ENCODE results near the gene ITK.

The ITK gene

DNA sequence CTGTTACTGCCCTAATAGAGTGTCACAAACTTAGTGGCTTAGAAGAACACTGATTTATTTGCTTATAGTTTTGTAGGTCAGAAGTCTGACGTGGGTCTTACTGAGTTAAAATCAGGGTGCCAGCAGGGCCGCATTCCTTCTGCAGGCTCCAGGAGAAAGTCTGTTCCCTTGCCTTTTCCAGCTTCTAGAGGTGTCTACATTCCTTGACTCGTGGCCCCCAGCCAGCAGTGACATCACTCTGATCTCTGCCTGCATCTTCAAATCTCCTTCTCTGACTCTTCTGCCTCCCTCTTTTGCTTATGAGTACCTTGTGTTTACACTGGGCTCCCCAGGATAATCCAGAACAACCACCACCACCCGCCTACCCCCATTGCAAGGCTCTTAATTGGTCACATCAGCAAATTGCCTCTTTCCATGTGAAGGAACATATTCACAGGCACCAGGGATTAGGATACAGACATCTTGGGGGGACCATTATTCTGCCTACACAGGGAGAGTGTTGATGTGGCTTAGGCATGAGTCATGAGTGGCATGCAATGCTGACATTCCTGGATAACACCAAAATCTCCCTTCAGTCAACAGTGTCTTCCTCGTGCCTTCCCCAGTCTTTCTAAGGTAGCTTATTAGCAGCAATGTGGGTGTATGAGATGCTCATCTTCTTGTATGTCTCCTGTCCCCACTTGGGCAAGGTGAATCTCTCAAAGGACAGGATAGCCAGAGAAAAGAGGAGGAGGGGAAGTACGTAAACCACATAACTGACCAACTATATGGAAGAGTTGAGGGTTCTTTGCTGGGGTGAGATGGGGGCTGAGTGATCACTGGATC, 109.7 kb downstream of the ITK start:
- no peaks in the 10 kb centered on the region for H3K9me3 ChIP-seq (ENCODE audit: control insufficient read depth, low read depth, low read length)
- no peaks in the 10 kb centered on the region for H3K27me3 ChIP-seq (ENCODE audit: control insufficient read depth, insufficient read depth, low read length)
- H3K36me3 ChIP-seq (ENCODE audit: control insufficient read depth, low read depth, low read length), result peaks cover 26% of the 10 kb centered on the region
- H3K9ac ChIP-seq (ENCODE audit: low read length), result no peak overlapping the region
- H3K4me1 ChIP-seq (ENCODE audit: control insufficient read depth, low read depth, low read length), result no peaks in the 10 kb centered on the region
- H3K4me3 ChIP-seq (ENCODE audit: low read length), result no peak overlapping the region
- H3K27ac ChIP-seq (ENCODE audit: low read length), result no peak overlapping the region

DNA sequence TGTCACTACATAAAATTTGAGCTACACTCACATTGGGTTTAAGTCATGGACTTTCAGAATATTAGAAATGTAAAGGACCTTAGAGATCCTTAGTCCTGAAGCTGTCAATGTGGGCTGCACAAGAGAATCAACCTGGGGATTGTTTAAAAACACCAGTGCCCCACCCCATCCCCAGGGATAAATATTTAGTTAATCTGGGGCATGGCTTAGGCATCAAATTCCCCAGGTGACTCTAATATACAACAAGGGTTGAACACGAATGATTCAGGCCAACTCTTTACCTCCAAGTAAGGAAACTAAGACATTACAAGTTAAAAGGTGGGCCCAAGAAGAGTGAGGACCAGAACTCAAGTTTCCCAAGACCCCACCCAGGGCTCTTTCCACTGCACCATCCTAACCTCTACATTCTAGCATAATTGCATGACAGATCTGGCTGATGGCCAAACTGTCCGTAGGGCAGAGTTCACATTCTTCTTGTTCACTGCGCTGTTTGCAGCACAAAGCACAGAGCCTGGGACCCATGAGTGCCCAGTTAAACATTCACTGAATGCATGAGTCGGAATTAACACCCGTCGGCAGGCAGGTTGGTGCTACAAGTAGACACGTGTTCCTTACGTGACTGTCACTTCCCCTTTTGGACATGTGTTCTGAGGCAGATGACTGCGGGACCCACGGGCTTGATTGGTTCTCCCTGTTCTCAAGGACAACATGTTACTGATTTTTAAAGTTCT, 110.5 kb downstream of the ITK start:
- no peaks in the 10 kb centered on the region for H3K4me1 ChIP-seq (ENCODE audit: control insufficient read depth, low read depth, low read length)
- no peaks in the 10 kb centered on the region for H3K9me3 ChIP-seq (ENCODE audit: control insufficient read depth, low read depth, low read length)
- H3K36me3 ChIP-seq (ENCODE audit: control insufficient read depth, low read depth, low read length), result peaks cover 30% of the 10 kb centered on the region
- no peak overlapping the region for H3K4me3 ChIP-seq (ENCODE audit: low read length)
- no peaks in the 10 kb centered on the region for H3K27me3 ChIP-seq (ENCODE audit: control insufficient read depth, insufficient read depth, low read length)
- no peak overlapping the region for H3K9ac ChIP-seq (ENCODE audit: low read length)
- H3K27ac ChIP-seq (ENCODE audit: low read length), result no peak overlapping the region

DNA sequence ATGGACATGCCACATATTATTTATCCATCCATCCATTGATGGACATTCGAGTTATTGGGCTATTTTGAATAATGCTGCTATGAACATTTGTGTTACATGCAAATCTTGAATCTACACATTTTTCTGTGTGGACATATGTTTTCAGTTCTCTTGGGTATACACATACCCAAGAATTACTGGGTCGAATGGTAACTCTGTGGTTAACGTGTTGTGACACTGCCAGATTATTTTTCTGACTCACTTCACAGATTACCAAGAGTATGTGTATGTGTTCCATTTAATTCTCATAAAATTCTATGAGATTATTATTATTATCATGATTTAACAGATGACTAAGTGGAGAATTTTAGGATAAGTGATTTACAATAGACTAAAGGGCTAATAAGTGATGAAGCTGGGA, 112.0 kb downstream of the ITK start:
- H3K9me3 ChIP-seq (ENCODE audit: control insufficient read depth, low read depth, low read length), result no peaks in the 10 kb centered on the region
- no peaks in the 10 kb centered on the region for H3K27me3 ChIP-seq (ENCODE audit: control insufficient read depth, insufficient read depth, low read length)
- no peak overlapping the region for H3K27ac ChIP-seq (ENCODE audit: low read length)
- no peak overlapping the region for H3K4me3 ChIP-seq (ENCODE audit: low read length)
- H3K4me1 ChIP-seq (ENCODE audit: control insufficient read depth, low read depth, low read length), result no peaks in the 10 kb centered on the region
- peaks cover 21% of the 10 kb centered on the region for H3K36me3 ChIP-seq (ENCODE audit: control insufficient read depth, low read depth, low read length)
- H3K9ac ChIP-seq (ENCODE audit: low read length), result no peak overlapping the region

DNA sequence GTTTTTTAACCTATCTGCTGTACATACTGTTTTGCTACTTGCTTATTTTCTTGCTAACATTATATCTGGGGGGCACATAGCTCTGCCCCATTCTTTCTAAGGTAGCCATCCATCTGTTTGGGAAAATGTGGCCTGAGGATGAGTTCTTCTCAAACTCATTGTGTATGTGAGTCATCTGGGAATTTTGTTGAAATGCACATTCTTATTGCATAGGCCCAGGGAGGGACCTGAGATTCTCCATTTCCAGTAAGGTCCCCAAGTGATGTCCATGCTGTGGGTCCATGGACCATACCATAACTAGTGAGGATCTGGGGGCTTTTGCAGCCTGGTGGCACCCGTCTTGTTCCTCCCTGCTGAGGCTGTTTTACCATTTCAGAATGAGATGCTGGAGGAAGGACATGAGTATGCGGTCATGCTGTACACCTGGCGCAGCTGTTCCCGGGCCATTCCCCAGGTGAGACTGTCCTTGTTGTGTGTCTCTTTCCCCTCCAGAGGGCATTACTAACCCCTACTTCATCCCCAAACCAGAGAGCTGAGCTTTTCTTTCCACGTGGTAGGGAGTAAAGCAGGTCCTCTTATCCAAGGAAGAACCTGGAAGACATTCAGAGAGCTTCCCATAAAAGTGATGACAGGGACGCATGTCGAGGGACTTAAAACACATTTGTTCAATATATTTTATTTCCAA, 113.9 kb downstream of the ITK start:
- no peaks in the 10 kb centered on the region for H3K4me1 ChIP-seq (ENCODE audit: control insufficient read depth, low read depth, low read length)
- H3K27me3 ChIP-seq (ENCODE audit: control insufficient read depth, insufficient read depth, low read length), result no peaks in the 10 kb centered on the region
- no peak overlapping the region for H3K27ac ChIP-seq (ENCODE audit: low read length)
- no peak overlapping the region for H3K4me3 ChIP-seq (ENCODE audit: low read length)
- peaks cover 8% of the 10 kb centered on the region for H3K36me3 ChIP-seq (ENCODE audit: control insufficient read depth, low read depth, low read length)
- H3K9me3 ChIP-seq (ENCODE audit: control insufficient read depth, low read depth, low read length), result no peaks in the 10 kb centered on the region
- no peak overlapping the region for H3K9ac ChIP-seq (ENCODE audit: low read length)

DNA sequence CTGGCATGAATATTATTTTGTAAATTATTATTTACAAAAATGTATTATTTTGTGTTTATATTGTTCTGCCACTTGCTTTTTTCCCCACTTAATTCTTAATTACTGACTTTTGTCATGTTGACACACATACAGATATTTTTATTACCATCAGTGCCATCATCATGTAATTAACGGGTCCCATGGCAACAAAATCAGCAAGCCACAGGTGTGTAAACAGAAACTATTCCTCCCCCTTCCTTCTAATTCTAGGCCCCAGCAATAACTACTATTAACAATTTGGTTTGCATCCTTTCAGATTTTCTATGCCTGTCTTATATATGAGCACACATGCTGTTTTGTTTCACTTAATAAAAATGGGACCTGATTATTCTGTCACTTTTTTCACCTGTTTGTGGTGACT, 114.6 kb downstream of the ITK start:
- Histone ChIP-seq H3K27me3 (ENCODE audit: control insufficient read depth, insufficient read depth, low read length) (no peaks in the 10 kb centered on the region), H3K4me1 (ENCODE audit: control insufficient read depth, low read depth, low read length) (no peaks in the 10 kb centered on the region), H3K9ac (ENCODE audit: low read length) (no peak overlapping the region), H3K4me3 (ENCODE audit: low read length) (no peak overlapping the region), H3K36me3 (ENCODE audit: control insufficient read depth, low read depth, low read length) (peaks cover 8% of the 10 kb centered on the region), H3K9me3 (ENCODE audit: control insufficient read depth, low read depth, low read length) (no peaks in the 10 kb centered on the region), H3K27ac (ENCODE audit: low read length) (no peak overlapping the region)

DNA sequence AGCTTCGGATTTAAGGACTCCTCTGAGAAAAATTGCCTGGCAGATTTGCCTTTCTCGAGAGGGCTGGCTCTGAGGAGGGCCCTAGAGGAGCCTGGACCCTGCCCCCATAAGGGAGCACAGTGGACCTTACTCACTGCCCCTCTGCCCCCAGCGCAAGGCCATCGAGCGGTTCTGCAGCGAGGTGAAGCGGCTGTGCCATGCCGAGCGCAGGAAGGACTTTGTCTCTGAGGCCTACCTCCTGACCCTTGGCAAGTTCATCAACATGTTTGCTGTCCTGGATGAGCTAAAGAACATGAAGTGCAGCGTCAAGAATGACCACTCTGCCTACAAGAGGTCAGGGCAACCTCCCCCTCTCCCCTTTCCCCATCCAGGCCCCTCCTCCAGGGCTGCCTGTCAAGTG, 119.9 kb downstream of the ITK start:
- no peaks in the 10 kb centered on the region for H3K4me1 ChIP-seq (ENCODE audit: control insufficient read depth, low read depth, low read length)
- H3K9ac ChIP-seq (ENCODE audit: low read length), result no peak overlapping the region
- peaks cover 9% of the 10 kb centered on the region for H3K36me3 ChIP-seq (ENCODE audit: control insufficient read depth, low read depth, low read length)
- H3K27ac ChIP-seq (ENCODE audit: low read length), result no peak overlapping the region
- H3K4me3 ChIP-seq (ENCODE audit: low read length), result no peak overlapping the region
- no peaks in the 10 kb centered on the region for H3K27me3 ChIP-seq (ENCODE audit: control insufficient read depth, insufficient read depth, low read length)
- H3K9me3 ChIP-seq (ENCODE audit: control insufficient read depth, low read depth, low read length), result no peaks in the 10 kb centered on the region

DNA sequence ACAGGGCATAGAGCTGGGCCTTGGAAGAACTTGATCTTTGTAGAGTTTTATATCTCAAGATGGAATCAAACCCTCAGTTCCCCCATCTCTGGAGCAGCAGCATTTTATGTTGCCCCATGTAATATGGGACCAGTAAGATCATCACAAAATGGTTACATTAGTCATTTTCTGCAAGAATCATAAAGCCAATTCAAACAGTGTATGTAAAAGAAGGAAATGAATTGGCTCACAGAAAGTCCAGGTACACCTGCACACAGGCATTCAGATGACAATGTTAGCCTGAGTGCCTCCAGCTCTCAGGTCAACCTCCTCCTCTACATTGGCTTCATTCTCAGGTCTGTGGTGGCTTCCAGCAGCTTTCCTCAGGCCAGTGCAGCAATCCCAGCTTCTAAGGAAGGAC, 120.4 kb downstream of the ITK start:
- Histone ChIP-seq H3K27me3 (ENCODE audit: control insufficient read depth, insufficient read depth, low read length) (no peaks in the 10 kb centered on the region), H3K36me3 (ENCODE audit: control insufficient read depth, low read depth, low read length) (peaks cover 6% of the 10 kb centered on the region)

DNA sequence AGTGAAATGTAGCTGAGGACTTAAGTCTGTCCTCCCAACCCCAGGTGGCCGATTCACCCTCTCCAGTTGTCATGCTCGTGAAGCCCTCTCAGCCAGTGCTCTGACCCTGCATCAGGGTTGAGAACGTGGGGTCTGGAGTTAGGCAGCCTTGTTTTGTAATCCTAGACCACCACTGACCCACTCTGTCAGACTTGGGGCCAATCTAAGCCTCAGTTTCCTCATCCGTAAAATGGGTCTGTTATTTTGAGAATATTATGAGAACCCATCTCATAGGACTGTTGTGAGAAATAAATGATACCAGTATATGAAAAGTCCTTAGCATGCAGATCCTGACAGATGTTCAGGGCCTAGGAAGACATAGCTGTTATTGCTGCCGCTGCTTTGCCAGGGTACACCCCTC, 122.4 kb downstream of the ITK start:
- Histone ChIP-seq H3K4me1 (ENCODE audit: control insufficient read depth, low read depth, low read length) (no peaks in the 10 kb centered on the region), H3K27me3 (ENCODE audit: control insufficient read depth, insufficient read depth, low read length) (no peaks in the 10 kb centered on the region), H3K4me3 (ENCODE audit: low read length) (no peak overlapping the region), H3K27ac (ENCODE audit: low read length) (no peak overlapping the region), H3K36me3 (ENCODE audit: control insufficient read depth, low read depth, low read length) (peaks cover 6% of the 10 kb centered on the region), H3K9me3 (ENCODE audit: control insufficient read depth, low read depth, low read length) (no peaks in the 10 kb centered on the region), H3K9ac (ENCODE audit: low read length) (no peak overlapping the region)

More for the DNA sequence above, 120.4 kb downstream of the ITK start:
- no peak overlapping the region for H3K4me3 ChIP-seq (ENCODE audit: low read length)
- H3K9ac ChIP-seq (ENCODE audit: low read length), result no peak overlapping the region
- H3K4me1 ChIP-seq (ENCODE audit: control insufficient read depth, low read depth, low read length), result no peaks in the 10 kb centered on the region
- H3K9me3 ChIP-seq (ENCODE audit: control insufficient read depth, low read depth, low read length), result no peaks in the 10 kb centered on the region
- H3K27ac ChIP-seq (ENCODE audit: low read length), result no peak overlapping the region

DNA sequence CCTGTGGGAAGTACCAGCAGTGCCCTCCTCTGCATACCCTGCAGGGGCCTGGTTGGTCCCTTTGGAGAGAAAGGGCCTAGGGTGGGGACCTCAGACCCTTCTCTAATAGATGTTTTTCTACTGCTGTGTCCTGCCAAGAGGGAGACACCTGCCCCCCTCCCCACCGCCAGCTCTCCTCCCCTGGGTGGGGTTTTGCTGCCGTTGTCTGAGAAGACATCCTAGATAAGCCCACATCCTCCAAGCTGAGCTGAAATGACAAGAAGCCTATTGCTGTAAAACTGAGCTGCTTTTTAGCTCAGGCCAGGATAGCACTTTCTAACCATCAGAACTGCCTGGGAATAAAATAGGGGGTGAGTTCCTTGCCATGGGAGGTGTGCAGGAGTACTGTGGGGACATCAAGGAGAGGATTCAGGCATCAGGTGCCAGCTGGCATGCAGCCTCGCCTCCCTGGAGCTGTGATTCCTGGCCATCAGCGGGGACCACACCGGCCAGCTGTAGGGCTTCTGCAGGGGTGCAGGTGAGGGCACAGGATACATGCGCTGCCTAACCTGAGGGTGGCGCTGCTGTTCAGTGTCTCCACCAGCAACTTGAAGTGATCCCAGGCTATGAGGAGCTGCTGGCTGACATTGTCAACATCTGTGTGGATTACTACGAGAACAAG, 123.2 kb downstream of the ITK start:
- no peak overlapping the region for H3K27ac ChIP-seq (ENCODE audit: low read length)
- H3K9me3 ChIP-seq (ENCODE audit: control insufficient read depth, low read depth, low read length), result no peaks in the 10 kb centered on the region
- peaks cover 6% of the 10 kb centered on the region for H3K36me3 ChIP-seq (ENCODE audit: control insufficient read depth, low read depth, low read length)
- no peak overlapping the region for H3K9ac ChIP-seq (ENCODE audit: low read length)
- no peaks in the 10 kb centered on the region for H3K27me3 ChIP-seq (ENCODE audit: control insufficient read depth, insufficient read depth, low read length)
- H3K4me1 ChIP-seq (ENCODE audit: control insufficient read depth, low read depth, low read length), result no peaks in the 10 kb centered on the region
- H3K4me3 ChIP-seq (ENCODE audit: low read length), result no peak overlapping the region

Data from iPS-18a (cell line).